ENCODE results near the gene MIB1. TPM values are rescaled to one million over a fixed set of nuclear protein-coding genes. Genes with fewer than 3 reads are reported as not detected.

The MIB1 gene
- 10 to 100 TPM; 13.8 to 50.1 (median 22.2) TPM for total RNA-seq
- 10 to 100 TPM in 1 of 3 donors, 1 to 10 TPM in 2; 3.1 to 13.0 (median 3.5) TPM for polyA plus RNA-seq
- long read RNA-seq, donor 1, full-length matches to known transcripts: 1 of 1 reads
- long read RNA-seq, donor 1, partial matches to known transcripts: 0 of 1 reads
- long read RNA-seq, donor 1, other reads (novel, unspliced or antisense): 0 of 1 reads
- long read RNA-seq, donor 2, full-length matches to known transcripts: 2 of 2 reads
- long read RNA-seq, donor 2, partial matches to known transcripts: 0 of 2 reads
- long read RNA-seq, donor 2, other reads (novel, unspliced or antisense): 0 of 2 reads
- long read RNA-seq, donor 3: 0 reads
- long read RNA-seq, donor 4, partial matches to known transcripts: 0 of 1 reads
- long read RNA-seq, donor 4, other reads (novel, unspliced or antisense): 1 of 1 reads
- long read RNA-seq, donor 5, full-length matches to known transcripts: 1 of 3 reads
- long read RNA-seq, donor 5, partial matches to known transcripts: 0 of 3 reads
- long read RNA-seq, donor 5, other reads (novel, unspliced or antisense): 2 of 3 reads
- long read RNA-seq, donor 6, partial matches to known transcripts: 0 of 3 reads
- long read RNA-seq, donor 6, other reads (novel, unspliced or antisense): 3 of 3 reads
- long read RNA-seq, donor 7, full-length matches to known transcripts: 1 of 1 reads
- long read RNA-seq, donor 7, partial matches to known transcripts: 0 of 1 reads
- long read RNA-seq, donor 7, other reads (novel, unspliced or antisense): 0 of 1 reads
- long read RNA-seq, donor 8, full-length matches to known transcripts: 3 of 3 reads
- long read RNA-seq, donor 8, partial matches to known transcripts: 0 of 3 reads
- long read RNA-seq, donor 8, other reads (novel, unspliced or antisense): 0 of 3 reads
- long read RNA-seq, donor 9, full-length matches to known transcripts: 1 of 8 reads
- long read RNA-seq, donor 9, partial matches to known transcripts: 7 of 8 reads
- long read RNA-seq, donor 9, other reads (novel, unspliced or antisense): 0 of 8 reads
- long read RNA-seq, donor 10, full-length matches to known transcripts: 2 of 2 reads
- long read RNA-seq, donor 10, partial matches to known transcripts: 0 of 2 reads
- long read RNA-seq, donor 10, other reads (novel, unspliced or antisense): 0 of 2 reads

GRCh38 chr18:21740538-21741311, at the start of gene MIB1:
TSS of gene MIB1 (plus strand) at chr18:21740792. CDS start at chr18:21741584, 792 bp downstream.
- peak; percentile 97 to 99 (median 99) for DNase-seq
- H3K4me1 ChIP-seq (replicated peaks in 1 of 2): peaks cover 7 to 23% of the 10 kb centered on the region in 2 donors
- intact Hi-C loops (cut with DNase I): loop anchor here in 1 of 2 donors (10.0 kb wide), 1 partner anchor 54 kb away; no protein-coding TSS in a partner anchor
- H3K36me3 ChIP-seq (replicated peaks in 1 of 2): no peaks in the 10 kb centered on the region
- WGBS, 4 donors: 0 to 1% (median 0%) methylated on average over 22 to 76 of the region's 76 CpGs
- no peaks in the 10 kb centered on the region for H3K9me3 ChIP-seq (replicated peaks in 1 of 3)
- TF ChIP-seq CTCF (IDR thresholded peaks at IDR 0.05): no peak
- TF ChIP-seq POLR2A (IDR thresholded peaks at IDR 0.05): peak; percentile 62 to 67
- H3K27me3 ChIP-seq: no peaks in the 10 kb centered on the region
- H3K4me3 ChIP-seq: peak within 1 kb of the TSS; percentile 5 to 95 (median 66)
- H3K27ac ChIP-seq: peak within 1 kb of the TSS; percentile 62 to 98 (median 97)

GRCh38 chr18:21693322-21693721, 47.3 kb upstream of the MIB1 start:
- Histone ChIP-seq H3K4me3 (no peak overlapping the region), H3K27ac (no peak overlapping the region), H3K9me3 (replicated peaks in 1 of 3) (peaks cover 0 to 9% (median 0%) of the 10 kb centered on the region in 3 donors), H3K27me3 (no peaks in the 10 kb centered on the region), H3K36me3 (replicated peaks in 1 of 2) (no peaks in the 10 kb centered on the region), H3K4me1 (replicated peaks in 1 of 2) (no peaks in the 10 kb centered on the region)
- 77 to 89% (median 78%) methylated on average over 2 of the region's 2 CpGs for WGBS, 4 donors
- no peak for DNase-seq
- intact Hi-C loops (cut with DNase I): no loop called here
- no peak for TF ChIP-seq CTCF (IDR thresholded peaks at IDR 0.05)
- TF ChIP-seq POLR2A (IDR thresholded peaks at IDR 0.05): no peak

GRCh38 chr18:21700528-21701075, 40.0 kb upstream of the MIB1 start:
- intact Hi-C loops (cut with DNase I): no loop called here
- TF ChIP-seq POLR2A (IDR thresholded peaks at IDR 0.05) (no peak), CTCF (IDR thresholded peaks at IDR 0.05) (no peak)
- WGBS, 4 donors: 86 to 91% (median 89%) methylated on average over 6 of the region's 6 CpGs

More at GRCh38 chr18:21700528-21701075, 40.0 kb upstream of the MIB1 start:
- no peaks in the 10 kb centered on the region for H3K9me3 ChIP-seq (replicated peaks in 1 of 3)
- H3K27me3 ChIP-seq: no peaks in the 10 kb centered on the region
- H3K4me3 ChIP-seq: no peak overlapping the region
- H3K27ac ChIP-seq: no peak overlapping the region
- DNase-seq: no peak
- peaks cover 0 to 11% of the 10 kb centered on the region in 2 donors for H3K4me1 ChIP-seq (replicated peaks in 1 of 2)
- no peaks in the 10 kb centered on the region for H3K36me3 ChIP-seq (replicated peaks in 1 of 2)
